LNCAP (cell line): ENCODE measurements around the gene SDC3.

Experiments used
- TF ChIP-seq, protein P1 (sequence below): fragments of 450-650 bp; IDR thresholded peaks from 2 replicates; pipeline ENCODE4 v1.5.1; 2017; ENCODE audit warnings: mild to moderate bottlenecking

SDC3 gene

DNA sequence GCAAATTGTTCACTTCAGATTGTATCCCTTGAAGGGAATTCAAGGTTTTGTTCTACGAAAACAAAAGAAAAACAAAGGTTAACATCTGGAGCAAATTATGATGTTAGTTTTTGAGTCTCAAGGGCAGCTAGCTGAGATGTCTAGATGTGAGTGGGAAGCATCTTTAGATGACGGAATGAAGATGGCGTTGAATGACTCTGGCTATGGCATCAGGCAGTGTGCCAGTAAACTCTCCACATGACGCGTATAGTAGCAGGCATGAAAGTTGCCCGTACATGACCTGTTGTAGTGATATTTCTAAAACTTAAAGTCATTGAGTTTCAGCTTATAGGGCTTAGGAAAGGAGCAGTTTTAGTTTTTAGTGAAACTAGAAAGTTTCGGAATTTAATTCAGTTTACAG, 12.3 kb upstream of the SDC3 start:
- TF ChIP-seq, protein P1, sequence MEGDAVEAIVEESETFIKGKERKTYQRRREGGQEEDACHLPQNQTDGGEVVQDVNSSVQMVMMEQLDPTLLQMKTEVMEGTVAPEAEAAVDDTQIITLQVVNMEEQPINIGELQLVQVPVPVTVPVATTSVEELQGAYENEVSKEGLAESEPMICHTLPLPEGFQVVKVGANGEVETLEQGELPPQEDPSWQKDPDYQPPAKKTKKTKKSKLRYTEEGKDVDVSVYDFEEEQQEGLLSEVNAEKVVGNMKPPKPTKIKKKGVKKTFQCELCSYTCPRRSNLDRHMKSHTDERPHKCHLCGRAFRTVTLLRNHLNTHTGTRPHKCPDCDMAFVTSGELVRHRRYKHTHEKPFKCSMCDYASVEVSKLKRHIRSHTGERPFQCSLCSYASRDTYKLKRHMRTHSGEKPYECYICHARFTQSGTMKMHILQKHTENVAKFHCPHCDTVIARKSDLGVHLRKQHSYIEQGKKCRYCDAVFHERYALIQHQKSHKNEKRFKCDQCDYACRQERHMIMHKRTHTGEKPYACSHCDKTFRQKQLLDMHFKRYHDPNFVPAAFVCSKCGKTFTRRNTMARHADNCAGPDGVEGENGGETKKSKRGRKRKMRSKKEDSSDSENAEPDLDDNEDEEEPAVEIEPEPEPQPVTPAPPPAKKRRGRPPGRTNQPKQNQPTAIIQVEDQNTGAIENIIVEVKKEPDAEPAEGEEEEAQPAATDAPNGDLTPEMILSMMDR, result no peak

GRCh38 chr1:30919025-30919881, 10.7 kb upstream of the SDC3 start:
- TF ChIP-seq, protein P1, result no peak

DNA sequence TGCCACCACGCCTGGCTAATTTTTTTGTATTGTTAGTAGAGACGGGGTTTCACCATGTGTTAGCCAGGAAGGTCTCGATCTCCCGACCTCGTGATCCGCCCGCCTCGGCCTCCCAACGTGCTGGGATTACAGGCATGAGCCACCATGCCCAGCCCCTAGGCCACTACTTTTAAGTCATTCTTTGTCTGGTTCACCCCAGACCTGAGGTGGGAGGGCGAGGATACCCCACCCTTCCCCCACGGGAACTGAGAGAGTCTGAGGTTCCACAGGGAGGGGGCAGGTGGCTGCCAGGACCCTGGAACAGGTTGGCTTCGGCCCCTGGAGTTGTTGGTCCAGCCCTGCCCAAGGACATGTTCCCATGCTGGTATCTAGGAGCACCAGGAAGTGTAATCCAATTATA, 7.7 kb upstream of the SDC3 start:
- TF ChIP-seq, protein P1, result no peak

- TF ChIP-seq, protein P1, result no peak
Measured at GRCh38 chr1:30915491-30916230, 7.1 kb upstream of the SDC3 start.

- TF ChIP-seq, protein P1, result no peak
Measured at GRCh38 chr1:30914931-30915330, 6.4 kb upstream of the SDC3 start.

GRCh38 chr1:30914587-30914922, 6.0 kb upstream of the SDC3 start:
- TF ChIP-seq, protein P1, result no peak

GRCh38 chr1:30912913-30913652, 4.5 kb upstream of the SDC3 start:
- TF ChIP-seq, protein P1, result no peak
